SK-N-SH (cell line): Measurements from ENCODE around the gene SLC12A5. TPM values are rescaled to one million over a fixed set of nuclear protein-coding genes. Genes with fewer than 3 reads are reported as not detected.

Experiments used
- CTCF ChIA-PET: fragments of 300-600, 350-600 bp; formaldehyde crosslinking; extraction: SDS; loops from one replicate; lab custom pipeline; 2021; lab: Yijun Ruan, JAX
- POLR2A ChIA-PET: fragments of 350-600 bp; sonication (Branson Sonifier 250); formaldehyde crosslinking; extraction: SDS; loops from one replicate; lab custom pipeline; 2020; ENCODE audit warnings: antibody characterized with exemption, inconsistent platforms; lab: Yijun Ruan, JAX
- DNase-seq: peaks from one replicate; pipeline ENCODE4 v3.0.0; 2012
- H2AFZ ChIP-seq: fragments of 200-600 bp; sonication (generic); 2 replicates; pipeline ENCODE4 v1.8.1; 2016; ENCODE audit warnings: antibody characterized with exemption, mild to moderate bottlenecking, low read depth
- H3F3A ChIP-seq: fragments of 200-600 bp; sonication (generic); replicated peaks from 2 replicates; pipeline ENCODE3; 2016; ENCODE audit warnings: antibody characterized with exemption, mild to moderate bottlenecking; ENCODE audit not compliant: insufficient read depth
- H3K27ac ChIP-seq, 2 experiments: fragments of 200-500 bp in 1 of 2; fragments of 200-600 bp in 1 of 2; sonication (Bioruptor generic) in 1 of 2; sonication (generic), shearing (Covaris generic) in 1 of 2; 2 replicates each; pipeline versions ENCODE4 v1.5.1 to v1.6.1; 2014 to 2016; ENCODE audit warnings: low read depth in 2 of 2, inconsistent platforms in 1 of 2, low read length in 1 of 2, mild to moderate bottlenecking in 1 of 2, mixed read lengths in 1 of 2
- H3K27me3 ChIP-seq: fragments of 200-600 bp; sonication (generic), shearing (Covaris generic); 2 replicates; pipeline ENCODE4 v1.6.1; 2016; ENCODE audit warnings: mixed run types; ENCODE audit not compliant: insufficient read depth
- H3K36me3 ChIP-seq, 2 experiments: fragments of 200-500 bp in 1 of 2; fragments of 200-600 bp in 1 of 2; sonication (Bioruptor generic) in 1 of 2; sonication (generic) in 1 of 2; replicated peaks in 1 of 2; 2 replicates each; pipeline versions ENCODE3 to v1.5.1; 2014 to 2016; ENCODE audit warnings: low read length in 1 of 2, mild to moderate bottlenecking in 1 of 2; ENCODE audit not compliant: insufficient read depth in 2 of 2, control insufficient read depth in 1 of 2
- H3K4me1 ChIP-seq, 2 experiments: fragments of 200-500 bp in 1 of 2; fragments of 200-600 bp in 1 of 2; sonication (Bioruptor generic) in 1 of 2; sonication (generic), shearing (Covaris generic) in 1 of 2; 2 replicates each; pipeline versions ENCODE4 v1.5.1 to v1.6.1; 2014 to 2016; ENCODE audit warnings: low read depth in 1 of 2, low read length in 1 of 2, mixed run types in 1 of 2; ENCODE audit not compliant: insufficient read depth in 2 of 2, control insufficient read depth in 1 of 2
- H3K4me2 ChIP-seq: fragments of 200-600 bp; sonication (generic), shearing (Covaris generic); 2 replicates; pipeline ENCODE4 v1.6.1; 2017; ENCODE audit warnings: mixed run types
- H3K4me3 ChIP-seq, 2 experiments: fragments of 200-500 bp in 1 of 2; fragments of 200-600 bp in 1 of 2; sonication (Bioruptor generic) in 1 of 2; sonication (generic), shearing (Covaris generic) in 1 of 2; 2 replicates each; pipeline versions ENCODE4 v1.5.1 to v1.8.1; 2014 to 2016; ENCODE audit warnings: low read depth in 2 of 2, inconsistent platforms in 1 of 2, low read length in 1 of 2, mild to moderate bottlenecking in 1 of 2, mixed read lengths in 1 of 2, moderate library complexity in 1 of 2
- H3K79me2 ChIP-seq: fragments of 200-600 bp; sonication (generic); 2 replicates; pipeline ENCODE4 v1.8.1; 2017; ENCODE audit warnings: mild to moderate bottlenecking; ENCODE audit not compliant: insufficient read depth
- H3K9ac ChIP-seq: fragments of 200-600 bp; sonication (generic); 2 replicates; pipeline ENCODE4 v1.6.1; 2017; ENCODE audit warnings: mixed run types
- H3K9me2 ChIP-seq: fragments of 200-600 bp; sonication (generic); 2 replicates; pipeline ENCODE4 v1.6.1; 2017; ENCODE audit warnings: mixed run types
- H3K9me3 ChIP-seq: fragments of 200-600 bp; sonication (generic); 2 replicates; pipeline ENCODE4 v1.6.1; 2017; ENCODE audit warnings: mixed run types, mild to moderate bottlenecking, moderate library complexity
- H4K20me1 ChIP-seq: fragments of 200-600 bp; sonication (generic); 2 replicates; pipeline ENCODE4 v1.6.1; 2017; ENCODE audit warnings: mild to moderate bottlenecking, mixed run types; ENCODE audit not compliant: insufficient read depth
- ELF1 ChIP-seq: IDR thresholded peaks from 2 replicates; pipeline ENCODE4 v1.4.0; 2012
- EP300 ChIP-seq, 2 experiments: IDR thresholded peaks; 2 replicates each; pipeline versions ENCODE4 v1.4.0 to v1.6.1; 2012; ENCODE audit warnings: borderline replicate concordance in 1 of 2, low read depth in 1 of 2, low read length in 1 of 2
- FOSL2 ChIP-seq: IDR thresholded peaks from 2 replicates; pipeline ENCODE4 v1.4.0; 2012; ENCODE audit warnings: low read depth, mild to moderate bottlenecking, moderate library complexity, borderline replicate concordance
- FOXM1 ChIP-seq: IDR thresholded peaks from 2 replicates; pipeline ENCODE4 v1.4.0; 2012; ENCODE audit warnings: low read depth, mild to moderate bottlenecking
- NFIC ChIP-seq: IDR thresholded peaks from 2 replicates; pipeline ENCODE4 v1.4.0; 2012; ENCODE audit warnings: borderline replicate concordance
- REST ChIP-seq: IDR thresholded peaks from 2 replicates; pipeline ENCODE4 v1.6.1; 2012; ENCODE audit warnings: mild to moderate bottlenecking, low read depth, low read length, moderate library complexity
- RXRA ChIP-seq: IDR thresholded peaks from 2 replicates; pipeline ENCODE4 v1.4.0; 2012; ENCODE audit warnings: low read depth, mild to moderate bottlenecking, borderline replicate concordance
- TEAD4 ChIP-seq: IDR thresholded peaks from 2 replicates; pipeline ENCODE4 v1.4.0; 2012; ENCODE audit warnings: mild to moderate bottlenecking, borderline replicate concordance; ENCODE audit not compliant: insufficient read depth
- USF2 ChIP-seq: fragments of 150-350 bp; IDR thresholded peaks from 2 replicates; pipeline ENCODE4 v1.6.1; 2017; ENCODE audit warnings: antibody characterized with exemption, low read length, low read depth, borderline replicate concordance
- WGBS: methylation state at CpG from one replicate; pipeline ENCODE4 v1.1.6; 2017; ENCODE audit warnings: low lambda C conversion rate; 5-methylcytosine and 5-hydroxymethylcytosine counted together
- polyA plus RNA-seq, 3 experiments: library from polyadenylated mRNA; depleted of rRNA; stranded (reverse); fragments of >200 nt; gene quantifications; 2 replicates each; pipeline ENCODE4 v1.2.3, GENCODE V29; 2012

Gene SLC12A5
- polyA plus RNA-seq, 1 of the 3 experiments (the other 2 are of a cell fraction), result 19.9 TPM

GRCh38 chr20:46051556-46052308, 22.7 kb downstream of the SLC12A5 start:
- no peaks in the 10 kb centered on the region for H3K79me2 ChIP-seq
- no peaks in the 10 kb centered on the region for H3K36me3 ChIP-seq
- peaks cover 2% of the 10 kb centered on the region for H3F3A ChIP-seq
- no peak overlapping the region for H3K27ac ChIP-seq
- H4K20me1 ChIP-seq, result 0 out of 2 replicates have a peak, but pooled peaks cover 5% of the 10 kb centered on the region
- 40% methylated on average over 14 of the region's 19 CpGs for WGBS
- H3K4me2 ChIP-seq, result peak overlapping the region; percentile 28; the same call in 1 of the 2 replicates
- ChIA-PET CTCF (interaction anchor here (0.6 to 2.7 kb wide), 4 partner anchors 37 to 123 kb away, joined by 3 to 11 read pairs (median 3); no protein-coding TSS in a partner anchor), POLR2A (no interaction called here)
- TF ChIP-seq FOSL2, result peak; percentile 62; the same call in 1 of the 2 replicates
- TF ChIP-seq REST, result 0 out of 2 replicates have a peak, but pooled peaks have one; percentile 17
- TF ChIP-seq ELF1, result no peak
- TF ChIP-seq NFIC, result peak; percentile 31; the same call in 1 of the 2 replicates
- H3K9me3 ChIP-seq, result no peaks in the 10 kb centered on the region
- no peak overlapping the region for H3K4me3 ChIP-seq
- no peak overlapping the region for H2AFZ ChIP-seq
- no peak overlapping the region for H3K9ac ChIP-seq
- peaks cover 3 to 7% of the 10 kb centered on the region in 2 experiments; a peak in 2 of 4 replicates for H3K4me1 ChIP-seq
- H3K27me3 ChIP-seq, result no peaks in the 10 kb centered on the region
- no peak for DNase-seq
- H3K9me2 ChIP-seq, result no peaks in the 10 kb centered on the region

GRCh38 chr20:46053416-46053815, 24.4 kb downstream of the SLC12A5 start:
- Histone ChIP-seq H3K4me3 (no peak overlapping the region), H2AFZ (no peak overlapping the region), H3K9ac (no peak overlapping the region), H3K79me2 (no peaks in the 10 kb centered on the region), H4K20me1 (0 out of 2 replicates have a peak, but pooled peaks cover 5% of the 10 kb centered on the region), H3K4me1 (peaks cover 3 to 7% of the 10 kb centered on the region in 2 experiments; a peak in 2 of 4 replicates), H3K36me3 (no peaks in the 10 kb centered on the region), H3K27me3 (no peaks in the 10 kb centered on the region), H3K4me2 (no peak overlapping the region), H3F3A (peaks cover 2% of the 10 kb centered on the region), H3K27ac (no peak overlapping the region)
- CTCF ChIA-PET, result no interaction called here
- 61% methylated on average over 5 of the region's 8 CpGs for WGBS
- no peak for DNase-seq
- no peak for TF ChIP-seq TEAD4
- no peak for TF ChIP-seq USF2
- TF ChIP-seq EP300 (IDR thresholded peaks at IDR 0.05; ENCODE audit: borderline replicate concordance in 1 of 2, low read depth in 1 of 2, low read length in 1 of 2), result no peak
- no peak for TF ChIP-seq FOXM1
- no peak for TF ChIP-seq RXRA
- TF ChIP-seq, all 33 proteins: peak for 0
- POLR2A ChIA-PET, result no interaction called here
- H3K9me3 ChIP-seq, result no peaks in the 10 kb centered on the region
- H3K9me2 ChIP-seq, result no peaks in the 10 kb centered on the region
